HG03039 (cell line): Measurements from ENCODE around the gene ERC2.

Experiments used
- ATAC-seq: cut with Tn5 transposase; IDR thresholded peaks from one replicate; pipeline ENCODE4 v1.9.1; 2021; ENCODE audit warnings: mild to moderate bottlenecking, moderate library complexity; ENCODE audit not compliant: unreplicated experiment

Gene ERC2

GRCh38 chr3:56369914-56370313 lies 98.4 kb downstream of the ERC2 start:
- ATAC-seq, result no peak

GRCh38 chr3:56368846-56369245 lies 99.4 kb downstream of the ERC2 start:
- no peak for ATAC-seq

DNA sequence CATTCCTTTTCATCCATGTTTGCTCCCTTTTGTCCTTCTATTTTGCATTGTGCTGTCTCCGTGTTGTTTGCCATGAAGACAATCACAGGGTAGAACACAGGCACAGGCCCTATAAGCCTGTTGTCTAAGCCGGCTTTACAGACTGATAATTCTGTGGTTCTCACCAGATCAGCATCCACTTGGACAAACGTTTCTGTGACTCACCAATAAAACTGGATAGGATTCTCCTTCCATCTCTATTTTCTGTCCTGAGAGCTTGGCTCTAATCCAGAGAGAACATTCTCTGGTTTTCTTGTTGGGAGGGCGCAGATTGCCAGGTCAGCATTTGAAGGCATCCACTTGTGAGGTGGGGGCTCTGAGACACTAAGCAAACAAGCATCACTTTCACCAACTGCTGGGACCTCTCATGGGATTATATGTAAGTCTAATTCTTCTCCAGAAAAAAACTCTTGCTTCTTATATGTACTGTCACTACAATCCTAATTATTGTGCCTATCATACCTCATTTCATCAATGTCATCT lies 101.6 kb downstream of the ERC2 start:
- ATAC-seq, result no peak

DNA sequence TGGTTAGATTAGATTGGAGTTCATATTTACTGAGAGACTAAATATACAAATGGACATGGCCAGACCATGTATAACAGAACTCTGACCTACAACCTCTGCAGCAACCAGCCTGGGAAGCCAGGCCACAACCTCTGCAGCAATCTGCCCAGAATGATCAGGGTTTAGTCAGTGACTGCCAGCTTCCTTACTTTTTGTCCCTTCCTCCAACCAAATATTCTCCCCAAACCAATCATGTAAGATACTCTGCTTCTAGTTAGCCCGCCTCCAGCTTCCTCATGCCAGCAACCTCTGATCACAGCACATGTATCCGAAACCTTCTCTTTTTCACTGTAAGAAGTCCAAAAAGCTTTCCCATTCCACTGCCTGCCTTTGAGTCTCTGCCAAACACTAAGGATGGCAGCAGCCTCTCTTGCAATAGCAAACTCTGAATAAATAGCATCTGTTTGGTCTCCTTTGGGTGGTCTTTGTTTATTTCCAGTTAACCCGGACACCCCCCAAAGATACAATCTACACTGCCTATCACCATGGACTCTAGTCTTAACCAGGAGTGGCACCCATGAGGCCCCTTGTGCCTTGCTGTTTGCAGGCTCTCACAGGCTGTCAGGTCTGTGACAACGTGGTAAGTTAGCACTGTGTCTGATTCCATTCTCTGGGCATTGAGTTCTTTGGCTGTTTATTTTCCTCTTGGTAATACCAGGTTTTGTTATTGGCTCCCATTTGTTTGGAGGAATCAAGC lies 102.2 kb downstream of the ERC2 start:
- no peak for ATAC-seq

DNA sequence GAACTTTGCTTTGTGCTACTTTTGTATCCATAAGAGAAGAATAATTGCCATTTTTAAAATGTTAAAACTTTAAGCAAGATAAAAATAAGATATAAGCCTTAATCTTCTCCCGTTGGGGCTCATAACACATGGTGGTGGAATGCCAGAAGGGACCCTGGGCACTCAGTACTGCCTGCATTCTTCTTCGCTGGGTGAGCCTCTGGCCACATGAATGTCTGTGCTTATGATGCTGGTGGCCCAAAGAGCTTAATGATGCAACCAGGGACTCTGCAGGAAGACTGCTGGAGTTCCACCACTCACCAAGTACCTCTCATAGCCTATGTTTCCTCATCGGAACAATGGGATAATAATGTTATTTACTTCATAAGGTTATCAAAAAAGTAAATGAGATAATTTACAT lies 103.6 kb downstream of the ERC2 start:
- ATAC-seq, result no peak

DNA sequence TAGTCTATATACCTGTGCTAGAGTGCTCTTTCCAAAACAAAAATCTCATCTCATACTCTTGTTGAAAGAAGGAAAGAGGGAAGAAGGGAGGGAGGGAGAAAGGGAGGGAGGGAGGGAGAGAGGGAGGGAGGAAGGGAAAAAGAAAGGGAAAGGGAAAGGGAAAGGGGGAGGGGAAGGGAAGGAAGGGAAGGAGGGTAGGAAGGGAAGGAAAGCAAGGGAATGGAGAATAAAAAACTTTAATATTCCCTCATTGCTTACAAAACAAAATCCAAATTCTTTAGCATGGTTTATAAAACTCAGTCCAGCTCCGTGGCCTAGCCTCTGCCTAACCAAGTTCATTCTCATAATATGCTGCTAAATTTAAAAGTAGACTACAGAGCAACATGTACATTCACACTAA lies 104.5 kb downstream of the ERC2 start:
- no peak for ATAC-seq

- ATAC-seq, result no peak
These were observed 106.5 kb downstream of the ERC2 start for GRCh38 chr3:56361731-56362130.

GRCh38 chr3:56357266-56357665 lies 111.0 kb downstream of the ERC2 start:
- no peak for ATAC-seq

- ATAC-seq, result no peak
These were observed 111.5 kb downstream of the ERC2 start for GRCh38 chr3:56356808-56357207.

- no peak for ATAC-seq
These were observed 112.6 kb downstream of the ERC2 start for GRCh38 chr3:56355570-56356185.

DNA sequence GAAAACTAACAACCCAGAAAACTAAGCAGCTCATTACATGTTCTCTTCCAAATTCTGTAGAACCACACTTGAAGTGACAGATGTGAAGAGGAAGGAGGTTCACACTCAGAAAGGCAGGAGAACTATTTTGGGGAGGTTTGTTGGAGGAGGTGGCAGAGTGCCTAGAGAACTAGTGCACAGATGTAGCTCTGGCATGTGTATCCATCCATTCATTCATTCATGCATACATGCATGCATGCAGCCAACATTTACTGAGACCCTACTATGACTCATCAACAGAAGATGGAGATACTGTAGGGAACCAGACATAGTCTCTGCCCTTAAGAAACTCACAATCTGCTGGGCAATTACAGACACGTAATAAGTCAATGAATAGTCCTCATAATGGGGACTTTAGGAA lies 116.7 kb downstream of the ERC2 start:
- ATAC-seq, result no peak

- ATAC-seq, result no peak
These were observed 120.9 kb downstream of the ERC2 start for GRCh38 chr3:56347219-56347871.

GRCh38 chr3:56342475-56342874 lies 125.8 kb downstream of the ERC2 start:
- ATAC-seq, result no peak

- no peak for ATAC-seq
These were observed 128.6 kb downstream of the ERC2 start for GRCh38 chr3:56339671-56340070.

DNA sequence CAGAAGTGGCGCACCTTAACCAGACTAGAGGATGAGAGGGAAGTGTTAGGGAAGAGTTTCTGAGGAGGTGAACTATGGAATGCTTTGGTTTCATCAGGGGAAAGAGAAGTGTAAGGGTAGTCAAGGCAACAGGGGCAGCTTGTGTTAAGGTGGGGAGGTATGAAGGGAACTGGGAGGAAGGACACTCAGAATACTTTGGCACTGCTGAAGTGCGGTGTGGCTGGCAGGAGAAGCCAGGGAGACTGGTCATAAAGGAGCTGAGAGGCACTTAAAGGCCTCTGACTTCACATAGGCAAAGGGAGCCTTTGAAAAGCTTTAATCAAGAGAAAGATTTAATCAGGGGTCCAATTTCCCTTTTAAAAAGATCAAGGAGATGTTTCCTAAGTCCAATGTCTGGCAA lies 129.0 kb downstream of the ERC2 start:
- ATAC-seq, result no peak

DNA sequence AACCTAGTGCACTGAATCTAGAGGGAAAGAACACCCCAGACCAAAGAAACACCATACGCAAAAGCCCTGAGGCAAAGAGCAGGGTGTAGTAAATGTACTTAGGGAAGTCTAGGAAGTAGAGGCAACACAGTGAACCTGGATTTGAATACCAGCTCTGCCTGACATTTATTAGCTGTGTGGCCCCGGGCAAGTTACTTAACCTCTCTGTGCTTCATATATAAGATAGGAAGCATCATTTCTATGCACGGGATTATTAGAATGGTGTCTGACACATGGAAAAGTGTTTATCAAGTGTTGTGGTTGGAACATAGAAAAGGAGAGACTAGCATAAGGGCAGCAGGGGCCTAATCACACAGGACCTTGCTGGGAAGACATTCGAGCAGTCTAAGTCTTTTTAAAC lies 132.2 kb downstream of the ERC2 start:
- ATAC-seq, result no peak

GRCh38 chr3:56324473-56324872 lies 143.8 kb downstream of the ERC2 start:
- ATAC-seq, result no peak

GRCh38 chr3:56323986-56324420 lies 144.3 kb downstream of the ERC2 start:
- no peak for ATAC-seq

- no peak for ATAC-seq
These were observed 145.4 kb downstream of the ERC2 start for GRCh38 chr3:56322862-56323261.

DNA sequence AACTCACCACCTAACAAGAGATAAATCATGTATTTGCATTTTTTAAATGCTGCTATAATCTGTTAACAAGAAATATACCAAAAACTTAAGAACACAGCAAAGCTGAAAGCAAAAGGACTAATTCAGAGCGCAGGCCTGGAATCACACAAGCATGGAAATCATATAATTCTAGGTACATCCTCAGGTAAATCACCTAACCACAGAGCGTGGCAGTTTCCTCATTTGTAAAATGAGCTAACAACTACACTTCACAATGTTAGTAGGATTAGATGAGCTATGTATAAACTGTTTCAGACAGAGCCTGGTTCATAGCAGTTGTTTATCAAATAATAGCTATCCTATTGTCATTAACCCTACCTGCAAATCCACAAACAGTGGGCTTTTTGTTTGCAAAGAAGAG lies 146.4 kb downstream of the ERC2 start:
- ATAC-seq, result no peak

- ATAC-seq, result no peak
These were observed 146.9 kb downstream of the ERC2 start for GRCh38 chr3:56321383-56321782.

DNA sequence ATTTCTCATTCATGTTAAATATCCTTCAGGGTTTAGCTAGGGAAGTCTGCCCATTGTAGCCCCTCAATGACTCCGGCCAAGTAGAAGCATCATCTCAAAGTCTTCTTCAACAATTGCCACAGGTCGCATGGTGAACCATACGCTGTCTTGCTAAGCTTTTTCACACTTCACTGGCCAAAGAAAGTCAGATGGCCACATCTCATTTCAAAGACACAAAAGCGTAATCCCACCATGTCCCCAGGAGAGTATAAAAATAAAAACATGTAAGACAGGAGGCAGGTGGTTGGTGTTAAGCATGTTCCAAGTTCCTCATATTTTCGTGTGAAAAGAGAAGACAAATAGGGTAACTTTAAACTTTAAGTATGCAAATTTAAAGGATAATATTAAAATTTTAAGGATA lies 147.4 kb downstream of the ERC2 start:
- no peak for ATAC-seq
